PC-9 (cell line): ENCODE measurements around the gene TBC1D3B. TPM values are rescaled to one million over a fixed set of nuclear protein-coding genes. Genes with fewer than 3 reads are reported as not detected.
"Not testable (repeated sequence)": the region's sequence is repeated elsewhere in the genome, so short reads cannot be mapped to it uniquely, and the experiment has no call there.

Experiments
- BruUV-seq: library from RNA; stranded (reverse); fragments of 400-500 nt; replicated peaks from 2 replicates; lab custom pipeline; 2021; lab: Mats Ljungman, UMichigan
- CTCF ChIA-PET: fragments of 300-600 bp; sonication (Branson Sonifier 250); formaldehyde crosslinking; loops from one replicate; lab custom pipeline; 2022; ENCODE audit warnings: antibody characterized with exemption; lab: Charles Lee
- POLR2A ChIA-PET: fragments of 300-600 bp; sonication (Branson Sonifier 250); formaldehyde crosslinking; loops from one replicate; lab custom pipeline; 2022; ENCODE audit warnings: antibody characterized with exemption; ENCODE audit not compliant: unreplicated experiment; lab: Charles Lee
- DNase-seq, 2 experiments: peaks; one replicate each; pipeline versions ENCODE4 v3.0.0 to v3.0.0-alpha.2; 2015 to 2022; ENCODE audit warnings: mixed read lengths in 1 of 2
- H2AFZ ChIP-seq: fragments of 200-600 bp; sonication (generic); 2 replicates; pipeline ENCODE4 v1.8.1; 2017; ENCODE audit warnings: antibody characterized with exemption
- H3F3A ChIP-seq: fragments of 200-600 bp; sonication (generic); 2 replicates; pipeline ENCODE4 v1.8.1; 2017; ENCODE audit warnings: antibody characterized with exemption, mild to moderate bottlenecking, low read depth; ENCODE audit not compliant: insufficient read depth
- H3K27ac ChIP-seq: fragments of 200-600 bp; sonication (generic); 2 replicates; pipeline ENCODE4 v1.6.1; 2016; ENCODE audit warnings: mixed run types
- H3K27me3 ChIP-seq: fragments of 200-600 bp; sonication (generic); 2 replicates; pipeline ENCODE4 v1.6.1; 2016; ENCODE audit warnings: low read depth, mixed run types; ENCODE audit not compliant: insufficient read depth
- H3K36me3 ChIP-seq: fragments of 200-600 bp; sonication (generic); 2 replicates; pipeline ENCODE4 v1.6.1; 2016; ENCODE audit warnings: low read depth, mixed run types
- H3K4me1 ChIP-seq: fragments of 200-600 bp; sonication (generic); replicated peaks from 2 replicates; pipeline ENCODE4 v1.6.1; 2016; ENCODE audit warnings: mixed run types; ENCODE audit not compliant: insufficient read depth
- H3K4me2 ChIP-seq: fragments of 200-600 bp; sonication (generic); 2 replicates; pipeline ENCODE4 v1.6.1; 2017; ENCODE audit warnings: mixed run types
- H3K4me3 ChIP-seq: fragments of 200-600 bp; sonication (generic); 2 replicates; pipeline ENCODE4 v1.6.1; 2016; ENCODE audit warnings: mixed run types
- H3K79me2 ChIP-seq: fragments of 200-600 bp; sonication (generic); 2 replicates; pipeline ENCODE4 v1.6.1; 2017; ENCODE audit warnings: low read depth, mixed run types
- H3K9me2 ChIP-seq: fragments of 200-600 bp; sonication (generic); 2 replicates; pipeline ENCODE4 v1.8.1; 2017; ENCODE audit warnings: mild to moderate bottlenecking; ENCODE audit not compliant: insufficient read depth
- H3K9me3 ChIP-seq: fragments of 200-600 bp; sonication (generic); 2 replicates; pipeline ENCODE4 v1.8.1; 2016; ENCODE audit warnings: low read depth; ENCODE audit not compliant: insufficient read depth
- H4K20me1 ChIP-seq: fragments of 200-600 bp; sonication (generic); 2 replicates; pipeline ENCODE4 v1.8.1; 2017; ENCODE audit not compliant: insufficient read depth
- EZH2 ChIP-seq: fragments of 200-600 bp; sonication (generic); IDR thresholded peaks from 2 replicates; pipeline ENCODE4 v1.8.0; 2017; ENCODE audit warnings: antibody characterized with exemption, low read depth
- intact Hi-C: fragments of 100-400 bp; cut with micrococcal nuclease; formaldehyde crosslinking; loops from one replicate; pipeline ENCODE4 v1.10.0; 2022; ENCODE audit not compliant: unreplicated experiment
- total RNA-seq: library from RNA; stranded (reverse); gene quantifications from 2 replicates; pipeline ENCODE4 v1.2.3, GENCODE V29; 2021
- TF ChIP-seq, protein P1 (sequence below): fragments of 200-600 bp; sonication (generic); conservative IDR thresholded peaks from 2 replicates; pipeline ENCODE4 v1.6.1; 2017; ENCODE audit warnings: mixed run types, antibody characterized with exemption, mild to moderate bottlenecking, moderate library complexity

Gene TBC1D3B
- total RNA-seq, 1 experiment from 2014 or later, result 13.8 TPM

DNA sequence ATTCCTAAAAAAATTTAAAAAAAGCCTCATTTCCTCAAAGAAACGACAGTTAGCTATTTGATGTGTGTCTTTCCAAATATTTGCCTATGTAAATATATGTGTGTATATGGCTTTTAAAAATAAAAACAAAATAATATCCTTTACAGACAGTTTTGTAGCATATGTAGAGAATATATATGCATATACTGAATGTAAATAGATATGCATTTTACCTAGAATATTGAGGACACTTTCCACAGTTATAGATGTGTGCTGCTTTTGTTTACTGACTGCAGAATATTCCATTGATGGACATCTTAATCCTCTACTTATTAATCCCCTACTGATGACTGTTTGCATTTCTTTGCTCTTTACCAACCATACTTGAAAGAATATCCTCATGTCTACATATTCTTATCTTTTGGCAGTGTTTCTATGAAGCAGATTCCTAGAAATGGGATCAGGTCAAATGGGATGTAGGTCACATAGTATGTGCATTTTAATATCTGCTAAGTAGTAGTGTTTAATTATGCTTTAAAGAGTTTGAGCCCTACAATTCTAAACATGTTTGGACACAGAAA, 16.9 kb upstream of the TBC1D3B start:
- DNase-seq, result no peak
- Histone ChIP-seq H4K20me1 (no peaks in the 10 kb centered on the region), H3K27me3 (peaks cover 76% of the 10 kb centered on the region), H3K9me3 (no peaks in the 10 kb centered on the region), H3K4me3 (no peak overlapping the region), H3F3A (no peaks in the 10 kb centered on the region), H3K9me2 (no peaks in the 10 kb centered on the region), H2AFZ (no peak overlapping the region), H3K79me2 (no peaks in the 10 kb centered on the region), H3K36me3 (no peaks in the 10 kb centered on the region), H3K27ac (no peak overlapping the region), H3K4me1 (no peaks in the 10 kb centered on the region), H3K4me2 (no peak overlapping the region)
- ChIA-PET CTCF (no interaction called here), POLR2A (interaction anchor here (0.6 kb wide), 1 partner anchor 245 kb away, joined by 3 read pairs; no protein-coding TSS in a partner anchor)
- no peak for TF ChIP-seq EZH2
- TF ChIP-seq, protein P1, sequence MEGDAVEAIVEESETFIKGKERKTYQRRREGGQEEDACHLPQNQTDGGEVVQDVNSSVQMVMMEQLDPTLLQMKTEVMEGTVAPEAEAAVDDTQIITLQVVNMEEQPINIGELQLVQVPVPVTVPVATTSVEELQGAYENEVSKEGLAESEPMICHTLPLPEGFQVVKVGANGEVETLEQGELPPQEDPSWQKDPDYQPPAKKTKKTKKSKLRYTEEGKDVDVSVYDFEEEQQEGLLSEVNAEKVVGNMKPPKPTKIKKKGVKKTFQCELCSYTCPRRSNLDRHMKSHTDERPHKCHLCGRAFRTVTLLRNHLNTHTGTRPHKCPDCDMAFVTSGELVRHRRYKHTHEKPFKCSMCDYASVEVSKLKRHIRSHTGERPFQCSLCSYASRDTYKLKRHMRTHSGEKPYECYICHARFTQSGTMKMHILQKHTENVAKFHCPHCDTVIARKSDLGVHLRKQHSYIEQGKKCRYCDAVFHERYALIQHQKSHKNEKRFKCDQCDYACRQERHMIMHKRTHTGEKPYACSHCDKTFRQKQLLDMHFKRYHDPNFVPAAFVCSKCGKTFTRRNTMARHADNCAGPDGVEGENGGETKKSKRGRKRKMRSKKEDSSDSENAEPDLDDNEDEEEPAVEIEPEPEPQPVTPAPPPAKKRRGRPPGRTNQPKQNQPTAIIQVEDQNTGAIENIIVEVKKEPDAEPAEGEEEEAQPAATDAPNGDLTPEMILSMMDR, result no peak
- no TSS peak for BruUV-seq
- intact Hi-C loops, result no loop called here

GRCh38 chr17:36190549-36191330, 14.3 kb upstream of the TBC1D3B start:
- peaks cover 83% of the 10 kb centered on the region for H3K27me3 ChIP-seq
- H3K79me2 ChIP-seq, POLR2A ChIA-PET, intact Hi-C loops, H4K20me1 ChIP-seq, H3K9me2 ChIP-seq, CTCF ChIA-PET, H3K36me3 ChIP-seq, DNase-seq, H3F3A ChIP-seq, H3K27ac ChIP-seq, BruUV-seq, H3K4me1 ChIP-seq, H2AFZ ChIP-seq, H3K4me3 ChIP-seq, H3K9me3 ChIP-seq, H3K4me2 ChIP-seq: not testable (repeated sequence)

- H3K4me2 ChIP-seq, H3K27ac ChIP-seq, H3K4me1 ChIP-seq, H3K4me3 ChIP-seq, H3K9me3 ChIP-seq, CTCF ChIA-PET, DNase-seq, H3K36me3 ChIP-seq, H4K20me1 ChIP-seq, BruUV-seq, POLR2A ChIA-PET, intact Hi-C loops, H3F3A ChIP-seq, H3K9me2 ChIP-seq, H2AFZ ChIP-seq, H3K79me2 ChIP-seq: not testable (repeated sequence)
- H3K27me3 ChIP-seq, result peaks cover 83% of the 10 kb centered on the region
These were observed 13.6 kb upstream of the TBC1D3B start for GRCh38 chr17:36189993-36190392.

- H3F3A ChIP-seq, result no peaks in the 10 kb centered on the region
- POLR2A ChIA-PET, result no interaction called here
- no peak overlapping the region for H2AFZ ChIP-seq
- H3K36me3 ChIP-seq, result no peaks in the 10 kb centered on the region
- H3K27ac ChIP-seq, result no peak overlapping the region
- peaks cover 85% of the 10 kb centered on the region for H3K27me3 ChIP-seq
- H3K79me2 ChIP-seq, result no peaks in the 10 kb centered on the region
- H4K20me1 ChIP-seq, result 0 out of 2 replicates have a peak, but pooled peaks cover 4% of the 10 kb centered on the region
- DNase-seq, result no peak
- no peaks in the 10 kb centered on the region for H3K4me1 ChIP-seq
- no peak overlapping the region for H3K4me2 ChIP-seq
- H3K9me2 ChIP-seq, result no peaks in the 10 kb centered on the region
- no TSS peak for BruUV-seq
- no peak overlapping the region for H3K4me3 ChIP-seq
- intact Hi-C loops, result no loop called here
- H3K9me3 ChIP-seq, result no peaks in the 10 kb centered on the region
- CTCF ChIA-PET, result no interaction called here
- TF ChIP-seq EZH2, result no peak
- TF ChIP-seq, protein P1, result no peak
These were observed 12.5 kb upstream of the TBC1D3B start for GRCh38 chr17:36188891-36189306.
